SKM-1 treated with dmso at 0.1 percent for 144 hours (cell line): ENCODE measurements around the gene NLK.
"Not testable (repeated sequence)": the region's sequence is repeated elsewhere in the genome, so short reads cannot be mapped to it uniquely, and the experiment has no call there.

Source experiments
- DNase-seq: peaks from one replicate; lab custom pipeline; 2025; ENCODE audit not compliant: unreplicated experiment; lab: John Stamatoyannopoulos, UW

Gene NLK

DNA sequence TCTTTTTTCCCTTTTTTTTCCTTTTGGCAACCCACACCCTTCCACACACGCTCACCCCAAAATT is at the start of gene NLK:
Gene NLK, plus strand, starts transcription at position 21 of the 64 bp plus-strand sequence. CDS start 197 bp downstream, outside the sequence.
- no peak for DNase-seq

DNA sequence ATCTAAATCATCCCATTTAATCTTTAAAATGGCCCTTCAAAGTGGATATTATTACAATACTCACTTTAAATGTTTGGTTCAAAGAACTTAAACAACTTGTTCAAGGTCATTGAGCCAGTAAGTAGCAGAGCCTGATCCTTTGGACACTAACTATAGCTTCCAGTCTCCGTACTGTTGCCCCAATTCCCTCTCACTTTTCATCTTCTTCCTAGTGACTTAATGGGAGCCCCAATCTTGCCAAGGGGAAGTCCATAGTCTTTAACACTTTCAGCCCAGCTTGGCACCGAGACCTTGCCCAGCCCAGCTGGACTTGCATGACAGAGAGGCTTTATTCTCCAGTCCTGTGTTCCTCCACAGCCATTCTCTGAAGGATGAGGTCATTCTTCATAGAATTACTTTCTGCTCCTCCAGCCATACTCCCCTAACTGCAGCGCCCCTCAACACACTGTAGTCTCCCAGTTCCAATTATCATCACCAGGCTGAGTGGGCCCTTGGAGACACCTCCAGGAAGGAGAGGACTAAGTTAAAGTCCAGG is 49.2 kb upstream of the NLK start:
- no peak for DNase-seq

DNA sequence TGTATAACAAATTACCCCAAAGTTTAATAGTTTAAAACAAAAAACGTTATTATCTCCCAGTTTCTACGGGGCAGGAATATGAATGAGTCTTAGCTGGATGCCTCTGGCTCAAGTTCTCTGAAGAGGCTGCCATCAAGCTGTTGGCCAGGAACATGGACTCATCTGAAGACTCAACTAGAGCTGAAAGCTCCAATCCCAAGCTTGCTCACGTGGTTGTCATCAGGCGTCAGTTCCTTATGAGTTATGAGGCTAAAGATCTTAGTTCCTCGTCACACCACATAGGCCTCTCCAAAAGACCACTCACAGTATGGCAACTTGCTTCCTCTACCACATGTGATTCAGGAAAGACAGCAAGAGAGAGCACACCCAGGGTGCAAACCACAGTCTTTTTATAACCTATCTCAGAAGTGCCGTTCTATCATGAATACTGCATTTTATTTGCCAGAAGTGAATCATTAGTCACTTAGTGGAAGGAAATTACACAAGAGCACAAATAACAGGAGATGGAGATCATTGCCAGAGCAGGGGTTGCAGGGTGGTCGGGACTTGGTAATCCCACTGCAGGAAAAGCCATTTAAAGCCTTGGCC is 48.7 kb upstream of the NLK start:
- DNase-seq, result no peak

DNA sequence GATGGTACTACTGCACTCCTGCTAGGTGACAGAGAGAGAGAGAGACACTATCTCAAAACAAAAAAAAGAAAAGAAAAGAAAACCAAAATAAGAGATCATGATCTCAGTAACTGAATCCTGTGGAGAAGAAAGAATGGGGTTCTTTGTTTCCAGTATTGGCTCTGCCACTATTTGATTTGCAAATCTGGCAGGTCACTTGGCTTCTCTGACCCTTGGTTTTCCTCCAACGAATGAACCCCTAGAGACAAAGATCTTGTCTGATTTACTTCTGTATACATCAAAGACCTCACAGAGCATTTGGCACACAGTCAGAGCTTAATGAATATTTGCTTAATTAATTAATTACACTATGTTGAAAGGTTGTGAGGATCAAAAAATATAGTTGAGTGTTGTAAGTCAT is 47.9 kb upstream of the NLK start:
- no peak for DNase-seq

DNA sequence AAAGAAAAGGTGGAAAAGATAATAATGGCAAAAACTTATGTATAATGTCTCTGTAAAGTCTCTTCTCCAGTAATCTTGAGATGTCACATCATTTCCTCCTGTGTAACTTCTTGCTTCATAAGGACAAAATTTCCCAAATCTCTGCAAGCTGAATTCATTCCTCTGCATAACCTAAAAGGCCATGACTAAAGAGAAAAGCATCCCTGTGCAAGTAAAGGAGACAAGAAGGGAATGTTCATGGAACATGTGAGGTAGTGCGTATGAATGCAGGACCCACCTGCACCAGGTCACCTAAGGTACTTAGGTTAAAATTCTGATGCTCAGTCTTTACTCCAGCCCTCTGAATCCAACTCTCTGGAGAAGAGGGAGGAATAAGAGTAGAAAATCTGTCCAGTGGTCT is 46.9 kb upstream of the NLK start:
- peak; percentile 11 for DNase-seq

DNA sequence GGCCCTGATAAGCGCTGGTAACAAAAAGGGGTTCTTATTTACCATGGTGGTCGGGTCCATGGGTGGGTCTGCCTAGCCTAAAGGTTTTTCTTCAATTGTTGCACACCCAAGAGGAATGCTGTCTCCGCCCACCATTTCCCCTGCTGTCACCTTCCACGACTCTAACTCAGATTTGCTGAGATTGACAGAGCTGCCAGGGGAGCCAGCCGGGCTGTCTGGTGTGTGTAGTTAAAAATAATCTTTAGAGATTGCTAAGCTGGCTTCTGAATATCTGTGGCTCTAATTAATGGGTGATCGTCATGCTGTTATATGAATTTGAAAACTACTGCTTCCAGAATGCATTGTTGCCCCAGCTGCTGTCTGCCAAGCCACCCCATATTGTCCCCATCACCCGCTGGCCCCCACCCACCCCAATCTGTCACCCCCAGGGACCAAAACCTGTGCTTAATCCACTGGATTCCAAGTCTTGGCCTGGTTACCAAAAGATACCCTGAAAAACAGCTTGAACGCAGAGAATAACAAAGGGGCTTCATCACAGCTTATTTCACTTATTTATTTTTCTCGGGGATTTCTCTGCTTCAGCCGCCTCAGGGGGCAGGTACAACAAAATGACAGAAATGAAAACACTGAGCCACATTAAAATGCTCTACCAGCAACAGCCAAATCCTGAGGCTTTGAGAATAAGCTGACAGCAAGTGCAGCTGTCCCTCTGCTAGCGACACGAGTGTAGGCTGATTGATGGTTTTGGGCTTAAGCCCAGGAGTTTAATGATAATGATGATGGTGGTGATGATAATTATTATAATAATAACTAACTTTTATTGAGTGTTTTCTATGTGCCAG is 46.1 kb upstream of the NLK start:
- no peak for DNase-seq

DNA sequence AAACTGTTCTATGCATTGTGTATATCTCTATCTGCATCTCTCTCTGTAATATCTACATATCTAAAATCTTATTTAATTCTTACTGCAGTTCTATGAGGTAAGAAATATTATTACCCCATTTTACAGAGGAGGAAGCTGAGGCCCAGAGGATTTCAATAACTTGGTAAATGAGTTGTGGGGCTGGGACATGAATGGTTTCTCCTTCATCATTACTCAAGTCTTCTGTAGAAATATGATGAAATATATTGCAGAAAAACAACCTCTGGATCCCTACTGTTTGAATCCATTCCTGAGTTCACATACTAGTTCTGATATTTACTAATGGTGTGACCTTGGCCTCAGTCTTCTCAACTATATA is 45.5 kb upstream of the NLK start:
- DNase-seq, result no peak

DNA sequence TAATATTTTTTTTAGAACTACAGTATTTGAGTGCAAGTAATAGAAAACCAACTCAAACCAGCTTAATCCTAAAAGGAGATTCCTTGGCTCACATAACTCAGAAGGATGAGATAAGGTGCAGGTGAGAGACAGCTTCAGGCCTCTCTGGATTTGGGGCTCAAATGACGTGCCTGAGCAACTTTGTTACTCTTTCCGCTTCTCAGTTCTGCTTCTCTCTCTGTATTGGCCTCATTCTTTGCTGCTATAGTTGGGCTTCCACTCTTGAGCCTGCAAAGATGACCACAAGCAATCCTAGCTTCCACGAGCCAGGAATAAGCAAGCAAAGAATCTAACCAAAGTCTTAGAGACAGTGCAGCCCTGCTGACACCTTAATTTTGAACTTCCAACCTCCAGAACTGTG is 45.0 kb upstream of the NLK start:
- no peak for DNase-seq

DNA sequence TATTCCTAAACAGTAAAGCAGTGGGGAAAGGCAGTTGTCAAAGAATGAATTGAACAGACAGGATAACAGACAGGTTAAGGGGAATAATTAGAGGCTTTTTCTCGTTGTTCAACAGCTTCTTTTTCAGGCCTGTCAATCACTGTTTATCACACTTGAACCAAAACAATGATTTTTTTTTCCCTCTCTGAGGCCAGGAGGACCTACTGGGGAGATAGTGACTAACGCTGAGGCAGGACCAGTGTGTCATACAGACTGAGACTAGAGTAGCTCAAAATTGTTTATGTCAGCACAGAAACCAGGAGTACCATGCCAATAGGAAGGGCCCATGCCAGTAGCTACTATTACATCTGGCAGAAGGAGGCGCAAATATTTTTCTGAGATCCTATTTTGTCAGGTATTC is 41.3 kb upstream of the NLK start:
- DNase-seq, result no peak

DNA sequence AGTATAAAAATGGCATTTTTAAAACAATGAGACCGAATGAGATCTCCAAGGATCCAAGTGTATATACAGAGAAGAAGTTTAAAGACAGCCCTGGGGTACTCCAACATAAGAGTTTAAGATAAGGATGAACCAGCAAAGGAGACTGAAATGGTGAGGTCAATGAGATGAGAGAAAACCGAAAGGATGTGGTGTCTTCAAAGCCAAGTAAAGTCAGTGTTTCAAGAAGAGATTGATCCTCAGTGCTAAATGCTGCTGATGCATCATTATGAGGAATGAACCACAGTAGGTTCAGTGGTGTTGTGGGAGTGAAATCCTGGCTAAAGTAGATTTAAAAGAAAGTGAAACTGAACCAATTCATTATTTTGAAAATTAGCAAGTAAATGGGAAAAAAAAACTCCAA is 38.1 kb upstream of the NLK start:
- DNase-seq, result no peak

DNA sequence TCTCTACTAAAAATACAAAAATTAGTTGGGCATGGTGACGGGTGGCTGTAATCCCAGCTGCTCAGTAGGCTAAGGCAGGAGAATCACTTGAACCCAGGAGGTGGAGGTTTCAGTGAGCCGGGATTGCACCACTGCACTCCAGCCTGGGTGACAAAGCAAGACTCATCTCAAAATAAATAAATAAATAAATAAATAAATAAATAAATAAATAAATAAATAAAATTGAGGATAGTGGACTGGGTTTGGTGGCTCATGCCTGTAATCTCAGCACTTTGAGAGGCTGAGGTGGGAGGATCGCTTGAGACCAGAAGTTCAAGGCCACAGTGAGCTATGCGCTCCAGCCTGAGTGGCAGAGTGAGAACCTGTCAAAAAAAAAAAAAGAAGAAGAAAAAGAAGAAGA is 34.6 kb upstream of the NLK start:
- DNase-seq, result not testable (repeated sequence)

DNA sequence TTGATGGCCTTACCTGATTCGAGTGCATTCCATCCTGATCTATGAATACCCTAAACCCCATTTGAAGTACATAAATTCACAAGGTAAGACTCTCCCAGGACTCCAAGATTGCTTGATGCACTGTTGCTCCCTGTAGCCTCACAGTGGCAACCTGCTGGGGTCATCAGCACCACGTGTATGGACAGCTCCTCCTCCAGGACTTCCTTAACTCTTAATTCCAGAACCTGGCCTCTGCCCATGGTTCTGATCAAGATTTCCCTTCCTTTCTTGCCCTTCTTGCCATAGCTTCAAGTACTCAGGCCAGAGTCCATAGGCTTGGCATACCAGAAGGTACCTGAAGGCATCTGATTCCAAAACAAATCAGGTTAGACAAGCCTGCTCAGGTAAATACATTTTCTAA is 34.0 kb upstream of the NLK start:
- DNase-seq, result no peak

DNA sequence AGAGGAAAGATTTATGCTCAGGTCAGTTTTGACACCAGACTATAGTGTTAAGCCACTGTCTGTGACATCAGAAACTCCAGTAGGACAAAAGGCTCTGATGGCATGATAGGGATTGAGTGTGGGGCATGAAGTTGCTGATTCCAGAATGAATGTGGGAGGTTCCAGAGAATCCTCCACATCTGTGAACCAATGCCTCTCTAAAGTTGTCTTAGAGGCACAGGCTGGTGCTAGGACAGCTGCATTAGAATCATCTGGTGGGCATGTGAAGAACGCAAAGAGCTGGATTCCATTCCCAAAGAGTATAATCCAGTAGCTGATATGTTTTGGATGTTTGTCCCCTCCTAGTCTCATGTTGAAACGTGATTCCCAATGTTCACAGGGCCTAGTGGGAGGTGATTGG is 32.1 kb upstream of the NLK start:
- DNase-seq, result no peak

DNA sequence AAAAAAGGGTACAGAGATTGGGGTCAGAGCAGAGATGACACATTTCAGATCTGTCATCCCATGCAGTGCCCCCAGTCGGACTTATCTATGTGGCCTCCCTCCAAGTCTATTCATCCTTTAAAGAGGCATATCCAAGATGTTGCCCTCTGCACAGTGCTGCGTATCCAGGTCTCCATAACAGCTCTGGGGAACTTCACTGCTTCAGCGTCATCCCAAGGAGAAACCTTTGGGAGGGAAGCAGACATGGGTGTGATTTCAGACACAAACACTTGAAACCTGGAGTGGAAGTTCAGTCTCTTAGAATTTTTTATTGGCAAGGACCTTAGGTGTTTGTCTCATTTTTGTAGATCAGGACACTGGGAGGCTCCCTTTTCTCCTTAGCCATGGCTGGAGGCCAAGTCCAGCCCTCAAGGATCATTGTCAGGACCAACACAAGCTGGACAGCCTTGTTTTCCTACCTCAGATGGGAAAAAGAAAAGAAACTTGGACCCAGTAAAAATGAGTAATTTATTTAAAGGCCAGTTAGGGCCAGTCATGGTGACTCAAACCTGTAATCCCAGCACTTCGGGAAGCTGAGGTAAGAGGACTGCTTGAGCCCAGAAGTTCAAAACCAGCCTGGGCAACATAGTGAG is 23.9 kb upstream of the NLK start:
- no peak for DNase-seq

DNA sequence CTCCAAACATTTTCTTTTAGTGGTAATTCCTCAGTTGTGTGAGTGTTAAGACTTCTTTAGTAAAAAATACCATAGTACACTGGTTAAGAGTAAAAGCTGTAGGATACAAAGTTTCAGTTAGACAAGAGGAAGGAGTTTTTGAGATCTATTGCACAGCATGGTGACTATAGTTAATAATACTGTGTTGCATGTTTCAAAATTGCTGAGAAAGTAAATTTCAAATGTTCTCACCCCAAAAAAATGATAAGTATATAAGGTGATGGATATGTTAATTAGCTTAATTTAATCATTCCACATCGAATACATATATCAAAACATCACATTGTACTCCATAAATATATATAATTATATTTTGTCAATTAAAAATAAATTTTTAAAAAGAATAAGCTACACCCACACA is 22.0 kb upstream of the NLK start:
- DNase-seq, result no peak

DNA sequence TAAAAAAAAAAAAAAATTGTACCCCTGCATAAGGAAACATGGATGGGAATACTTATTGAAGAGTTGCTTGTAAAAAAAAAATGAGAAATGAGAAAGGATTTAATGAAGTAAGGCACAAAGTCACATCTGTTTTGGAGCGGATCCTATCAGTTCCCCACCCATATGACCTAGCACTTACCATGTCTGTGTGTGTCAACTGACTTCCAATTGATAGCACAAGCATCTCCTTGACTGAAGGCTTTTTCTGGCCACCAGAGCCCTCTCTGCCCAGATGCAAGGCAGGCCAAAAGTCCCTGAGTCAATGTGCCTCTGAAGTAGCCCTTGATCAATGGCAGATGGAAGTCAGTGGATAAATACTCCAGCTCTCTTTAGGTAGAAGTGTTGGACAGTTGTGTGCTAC is 13.4 kb upstream of the NLK start:
- no peak for DNase-seq

DNA sequence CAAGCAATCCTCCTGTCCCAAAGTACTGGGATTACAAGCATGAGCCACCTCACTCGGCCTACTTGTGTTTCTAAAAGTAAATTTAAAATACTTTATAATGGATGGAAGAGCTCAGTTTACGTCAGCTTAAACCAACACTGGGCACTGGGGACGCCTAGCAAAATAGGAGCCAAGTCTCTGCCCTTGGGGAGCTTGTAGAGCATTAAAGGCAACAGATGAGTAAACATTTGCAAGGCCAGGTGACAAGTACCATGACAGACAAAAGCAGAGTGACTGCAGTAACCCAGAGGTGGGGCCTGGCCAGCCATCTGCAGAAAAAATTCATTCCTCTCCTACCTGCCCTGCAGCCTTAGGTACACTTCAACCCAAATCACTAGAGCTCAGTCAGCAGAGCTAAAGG is 12.1 kb upstream of the NLK start:
- DNase-seq, result no peak

DNA sequence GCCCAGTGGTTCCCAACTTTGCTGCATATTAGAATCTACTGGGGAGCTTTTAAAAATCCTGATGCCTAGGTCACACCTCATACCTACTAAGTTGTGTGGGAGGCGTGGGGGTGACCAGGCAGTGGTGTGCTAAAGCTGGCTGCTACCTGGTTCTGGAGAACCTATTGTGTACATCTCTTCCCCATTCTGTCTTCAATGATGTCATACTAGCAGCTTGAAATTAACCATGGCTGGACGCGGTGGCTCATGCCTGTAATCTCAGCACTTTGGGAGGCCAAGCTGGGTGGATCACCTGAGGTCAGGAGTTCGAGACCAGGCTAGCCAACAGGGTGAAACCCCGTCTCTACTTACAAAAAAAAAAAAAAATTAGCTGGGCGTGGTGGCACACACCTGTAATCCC is 11.3 kb upstream of the NLK start:
- DNase-seq, result no peak

DNA sequence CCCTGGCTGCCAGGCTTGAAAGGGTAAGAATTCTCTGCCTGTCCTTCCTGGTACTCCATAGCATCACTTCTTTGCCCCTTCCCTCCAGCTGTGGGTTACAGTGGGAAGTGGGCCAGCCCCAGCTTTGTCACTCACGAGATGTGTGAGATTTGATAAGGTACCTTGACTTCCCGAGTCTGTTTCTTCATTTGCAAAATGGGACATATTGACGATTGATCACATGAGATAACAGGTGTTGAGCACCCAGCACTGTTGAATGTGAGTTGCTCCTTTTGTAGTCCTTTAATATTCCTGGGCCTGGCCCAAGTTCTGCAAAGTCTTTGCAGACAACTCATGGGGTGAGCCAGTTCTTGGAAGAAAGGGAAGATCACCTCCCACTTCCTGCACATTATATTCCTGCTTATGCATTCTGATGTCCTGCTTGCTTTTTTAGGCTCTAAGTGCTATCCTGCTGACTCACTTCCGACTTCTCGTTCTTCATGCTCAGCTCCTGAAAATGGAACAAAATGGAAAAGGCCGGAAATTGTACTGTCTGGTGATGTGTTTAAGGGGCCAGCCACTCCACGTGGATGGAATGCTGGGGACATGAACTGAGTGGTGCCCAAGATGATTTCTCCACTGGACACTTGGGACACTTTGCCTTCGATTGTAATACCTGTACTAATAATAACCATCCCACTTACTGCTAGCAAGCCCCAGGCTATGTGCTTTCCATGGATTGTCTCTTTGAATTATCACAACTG is 8.3 kb upstream of the NLK start:
- no peak for DNase-seq

DNA sequence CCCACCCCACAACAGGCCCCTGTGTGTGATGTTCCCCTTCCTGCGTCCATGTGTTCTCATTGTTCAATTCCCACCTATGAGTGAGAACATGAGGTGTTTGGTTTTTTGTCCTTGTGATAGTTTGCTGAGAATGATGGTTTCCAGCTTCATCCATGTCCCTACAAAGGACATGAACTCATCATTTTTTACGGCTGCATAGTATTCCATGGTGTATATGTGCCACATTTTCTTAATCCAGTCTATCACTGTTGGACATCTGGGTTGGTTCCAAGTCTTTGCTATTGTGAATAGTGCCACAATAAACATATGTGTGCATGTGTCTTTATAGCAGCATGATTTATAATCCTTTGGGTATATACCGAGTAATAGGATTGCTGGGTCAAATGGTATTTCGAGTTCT is 7.0 kb upstream of the NLK start:
- DNase-seq, result not testable (repeated sequence)

DNA sequence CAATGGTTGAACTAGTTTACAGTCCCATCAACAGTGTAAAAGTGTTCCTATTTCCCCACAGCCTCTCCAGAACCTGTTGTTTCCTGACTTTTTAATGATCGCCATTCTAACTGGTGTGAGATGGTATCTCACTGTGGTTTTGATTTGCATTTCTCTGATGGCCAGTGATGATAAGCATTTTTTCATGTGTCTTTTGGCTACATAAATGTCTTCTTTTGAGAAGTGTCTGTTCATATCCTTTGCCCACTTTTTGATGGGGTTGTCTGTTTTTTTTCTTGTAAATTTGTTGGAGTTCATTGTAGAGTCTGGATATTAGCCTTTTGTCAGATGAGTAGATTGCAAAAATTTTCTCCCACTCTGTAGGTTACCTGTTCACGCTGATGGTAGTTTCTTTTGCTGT is 6.6 kb upstream of the NLK start:
- DNase-seq, result not testable (repeated sequence)

DNA sequence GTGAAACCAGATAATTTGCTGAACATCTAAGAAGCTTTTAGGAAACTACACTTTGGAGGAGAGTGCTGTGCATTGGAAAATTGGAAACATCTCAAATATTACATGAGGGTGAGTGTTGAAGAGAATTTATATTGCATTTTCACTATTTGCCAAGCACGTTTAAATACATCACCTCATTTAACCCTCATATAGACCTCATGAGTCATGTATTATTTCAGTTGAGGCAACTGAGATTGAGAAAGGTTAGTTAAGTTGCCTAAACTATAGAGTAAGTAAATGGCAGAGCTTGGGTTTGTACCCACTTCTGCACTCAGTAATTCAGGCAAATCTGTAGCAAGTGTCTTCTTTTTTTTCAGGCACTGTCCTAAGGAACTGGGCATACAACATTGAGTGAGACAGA is 3.7 kb upstream of the NLK start:
- no peak for DNase-seq
